Measurements from ENCODE around the gene CAT.

DNA sequence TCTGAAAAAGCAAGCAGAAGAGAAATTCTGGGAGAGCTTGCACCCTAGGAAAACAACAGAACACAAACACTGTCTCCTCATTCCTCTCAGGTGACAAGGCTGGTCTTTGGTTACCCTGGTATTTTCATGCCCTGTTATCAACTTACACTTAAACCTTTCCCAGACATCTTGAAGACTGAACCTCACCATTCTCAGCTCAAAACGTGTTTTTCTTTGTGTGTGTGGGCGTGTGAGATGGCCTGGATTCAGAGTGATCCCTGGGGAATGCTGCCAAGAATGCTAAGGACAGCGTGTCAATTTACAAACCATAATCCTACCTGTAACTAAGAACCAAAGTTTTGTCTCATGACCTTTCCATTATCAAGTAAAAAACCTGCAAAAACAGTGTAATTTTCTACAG is 41.6 kb downstream of the CAT start:
- TF ChIP-seq, protein P1, sequence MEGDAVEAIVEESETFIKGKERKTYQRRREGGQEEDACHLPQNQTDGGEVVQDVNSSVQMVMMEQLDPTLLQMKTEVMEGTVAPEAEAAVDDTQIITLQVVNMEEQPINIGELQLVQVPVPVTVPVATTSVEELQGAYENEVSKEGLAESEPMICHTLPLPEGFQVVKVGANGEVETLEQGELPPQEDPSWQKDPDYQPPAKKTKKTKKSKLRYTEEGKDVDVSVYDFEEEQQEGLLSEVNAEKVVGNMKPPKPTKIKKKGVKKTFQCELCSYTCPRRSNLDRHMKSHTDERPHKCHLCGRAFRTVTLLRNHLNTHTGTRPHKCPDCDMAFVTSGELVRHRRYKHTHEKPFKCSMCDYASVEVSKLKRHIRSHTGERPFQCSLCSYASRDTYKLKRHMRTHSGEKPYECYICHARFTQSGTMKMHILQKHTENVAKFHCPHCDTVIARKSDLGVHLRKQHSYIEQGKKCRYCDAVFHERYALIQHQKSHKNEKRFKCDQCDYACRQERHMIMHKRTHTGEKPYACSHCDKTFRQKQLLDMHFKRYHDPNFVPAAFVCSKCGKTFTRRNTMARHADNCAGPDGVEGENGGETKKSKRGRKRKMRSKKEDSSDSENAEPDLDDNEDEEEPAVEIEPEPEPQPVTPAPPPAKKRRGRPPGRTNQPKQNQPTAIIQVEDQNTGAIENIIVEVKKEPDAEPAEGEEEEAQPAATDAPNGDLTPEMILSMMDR (IDR thresholded peaks at IDR 0.05): no peak
- TF ChIP-seq POLR2AphosphoS5 (IDR thresholded peaks at IDR 0.05; ENCODE audit: insufficient read depth in 1 of 2, low read depth in 1 of 2): no peak

Measured in vagina (tissue), 2 donors.